HL-60 (cell line): Measurements from ENCODE around the gene MS4A4E.

Source experiments
- CTCF ChIP-seq: IDR thresholded peaks from one replicate; pipeline ENCODE4 v1.5.1; 2011; ENCODE audit warnings: low read length, control low read depth, inconsistent platforms; ENCODE audit not compliant: insufficient read depth
- POLR2AphosphoS5 ChIP-seq: IDR thresholded peaks from 2 replicates; pipeline ENCODE4 v1.6.1; 2012; ENCODE audit warnings: low read depth

- TF ChIP-seq CTCF: no peak
- TF ChIP-seq POLR2AphosphoS5: no peak
Observed at GRCh38 chr11:60175860-60176275, 67.1 kb downstream of the MS4A4E start.
